HCT116 (cell line): ENCODE measurements around the gene SELENOH. TPM values are rescaled to one million over a fixed set of nuclear protein-coding genes. Genes with fewer than 3 reads are reported as not detected.

ENCODE experiments used
- ATAC-seq: fragments of 200-7000 bp; cut with Tn5 transposase; 2 replicates; pipeline ENCODE4 v1.9.1; 2020; ENCODE audit warnings: mild to moderate bottlenecking, moderate library complexity
- BruUV-seq: library from RNA; stranded (reverse); fragments of 400-500 nt; replicated peaks from 2 replicates; lab custom pipeline; 2021; lab: Mats Ljungman, UMichigan
- CTCF ChIA-PET: fragments of 300-600 bp; sonication (Branson Sonifier 250); formaldehyde crosslinking; loops from one replicate; lab custom pipeline; 2021; ENCODE audit warnings: antibody characterized with exemption; lab: Charles Lee
- POLR2A ChIA-PET: fragments of 300-600, 350-600 bp; sonication (Branson Sonifier 250); formaldehyde crosslinking; loops from one replicate; lab custom pipeline; 2021; ENCODE audit warnings: antibody characterized with exemption; lab: Charles Lee
- RAD21 ChIA-PET, 2 experiments: fragments of 300-600 bp; sonication (Branson Sonifier 250); formaldehyde crosslinking; loops; one replicate each; lab custom pipeline; 2023; ENCODE audit warnings: low total read pairs in 2 of 2; ENCODE audit not compliant: uncharacterized antibody in 2 of 2, unreplicated experiment in 2 of 2, low non-redundant PET in 1 of 2; lab: Charles Lee
- DNase-seq: peaks from one replicate; pipeline ENCODE4 v3.0.0-alpha.2; 2010; ENCODE audit warnings: low read depth, low spot score
- H2AFZ ChIP-seq: fragments of 200-600 bp; shearing (Covaris generic), sonication (generic); 2 replicates; pipeline ENCODE4 v1.6.1; 2017; ENCODE audit warnings: low read depth, mixed run types, mixed read lengths, antibody characterized with exemption, low read length; ENCODE audit not compliant: poor library complexity, severe bottlenecking
- H3K27ac ChIP-seq: 2 replicates; pipeline ENCODE4 v1.5.1; 2012; ENCODE audit warnings: low read depth, low read length
- H3K27me3 ChIP-seq: fragments of 200-600 bp; sonication (generic); 2 replicates; pipeline ENCODE4 v1.6.1; 2016; ENCODE audit warnings: mixed run types, low read length, mixed read lengths; ENCODE audit not compliant: insufficient read depth
- H3K36me3 ChIP-seq, 2 experiments: fragments of 200-500 bp in 1 of 2; fragments of 200-600 bp in 1 of 2; sonication (Bioruptor generic) in 1 of 2; sonication (generic) in 1 of 2; 2 replicates each; pipeline versions ENCODE4 v1.5.1 to v1.6.1; 2014 to 2016; ENCODE audit warnings: low read length in 2 of 2, inconsistent platforms in 1 of 2, mixed read lengths in 1 of 2, mixed run types in 1 of 2; ENCODE audit not compliant: insufficient read depth in 2 of 2, control insufficient read depth in 1 of 2
- H3K4me1 ChIP-seq, 2 experiments: fragments of 200-600 bp in 1 of 2; sonication (generic) in 1 of 2; 2 replicates each; pipeline versions ENCODE4 v1.5.1 to v1.6.1; 2012 to 2017; ENCODE audit warnings: low read length in 2 of 2, inconsistent platforms in 1 of 2, mild to moderate bottlenecking in 1 of 2, mixed read lengths in 1 of 2, mixed run types in 1 of 2, moderate library complexity in 1 of 2; ENCODE audit not compliant: insufficient read depth in 2 of 2, control insufficient read depth in 1 of 2
- H3K4me2 ChIP-seq: fragments of 200-600 bp; sonication (generic); 2 replicates; pipeline ENCODE4 v1.6.1; 2017; ENCODE audit warnings: mixed run types, low read length, mixed read lengths
- H3K4me3 ChIP-seq, 2 experiments: fragments of 200-600 bp in 1 of 2; sonication (generic) in 1 of 2; replicated peaks in 1 of 2; 2 replicates each; pipeline ENCODE4 v1.5.1; 2011 to 2016; ENCODE audit warnings: low read length in 2 of 2, control low read depth in 1 of 2, low read depth in 1 of 2, mild to moderate bottlenecking in 1 of 2, mixed read lengths in 1 of 2, mixed run types in 1 of 2
- H3K79me2 ChIP-seq: fragments of 200-600 bp; sonication (generic); 2 replicates; pipeline ENCODE4 v1.6.1; 2017; ENCODE audit warnings: mild to moderate bottlenecking, mixed run types, low read length, moderate library complexity, mixed read lengths; ENCODE audit not compliant: insufficient read depth
- H3K9ac ChIP-seq: fragments of 200-600 bp; sonication (generic); 2 replicates; pipeline ENCODE4 v1.6.1; 2016; ENCODE audit warnings: low read length, mixed read lengths
- H3K9me2 ChIP-seq: fragments of 200-600 bp; sonication (generic), shearing (Covaris generic); 2 replicates; pipeline ENCODE4 v1.6.1; 2017; ENCODE audit warnings: mixed run types, mild to moderate bottlenecking, moderate library complexity; ENCODE audit not compliant: insufficient read depth
- H3K9me3 ChIP-seq, 2 experiments: fragments of 200-500 bp in 1 of 2; fragments of 200-600 bp in 1 of 2; sonication (Bioruptor generic) in 1 of 2; sonication (generic) in 1 of 2; 2 replicates each; pipeline ENCODE4 v1.6.1; 2014 to 2017; ENCODE audit warnings: low read length in 2 of 2, mixed read lengths in 2 of 2, inconsistent platforms in 1 of 2, low read depth in 1 of 2, mild to moderate bottlenecking in 1 of 2, mixed run types in 1 of 2, moderate library complexity in 1 of 2; ENCODE audit not compliant: control insufficient read depth in 1 of 2, insufficient read depth in 1 of 2
- H4K20me1 ChIP-seq: fragments of 200-600 bp; sonication (generic), shearing (Covaris generic); 2 replicates; pipeline ENCODE4 v1.6.1; 2017; ENCODE audit warnings: mixed run types, mild to moderate bottlenecking, moderate library complexity; ENCODE audit not compliant: insufficient read depth
- CBX3 ChIP-seq: IDR thresholded peaks from 2 replicates; pipeline ENCODE4 v1.6.1; 2012; ENCODE audit warnings: low read depth
- EZH2phosphoT487 ChIP-seq: fragments of 200-600 bp; IDR thresholded peaks from 2 replicates; pipeline ENCODE4 v1.6.1; 2018; ENCODE audit warnings: antibody characterized with exemption, borderline replicate concordance
- SIN3A ChIP-seq: IDR thresholded peaks from 2 replicates; pipeline ENCODE4 v1.6.1; 2012; ENCODE audit warnings: low read depth
- SRF ChIP-seq: IDR thresholded peaks from 2 replicates; pipeline ENCODE4 v1.6.1; 2012; ENCODE audit warnings: low read depth
- intact Hi-C: fragments of 100-400 bp; cut with micrococcal nuclease; formaldehyde crosslinking; loops from 2 replicates; pipeline ENCODE4 v1.10.0; 2022
- total RNA-seq: library from RNA; stranded (reverse); gene quantifications from one replicate; pipeline ENCODE4 v1.2.1, GENCODE V29; 2021; ENCODE audit not compliant: unreplicated experiment
- TF ChIP-seq, protein P1 (sequence below): IDR thresholded peaks from 2 replicates; pipeline ENCODE4 v1.6.1; 2012; ENCODE audit warnings: low read depth
- TF ChIP-seq, protein P2 (sequence below): IDR thresholded peaks from 2 replicates; pipeline ENCODE4 v1.6.1; 2012
- TF ChIP-seq, protein P3 (sequence below): IDR thresholded peaks from 2 replicates; pipeline ENCODE4 v1.6.1; 2011; ENCODE audit warnings: mild to moderate bottlenecking, low read length, moderate library complexity; ENCODE audit not compliant: insufficient replicate concordance; ENCODE audit errors: extremely low read depth
- TF ChIP-seq, protein P4 (sequence below), 3 experiments: fragments of 200-600 bp in 1 of 3; sonication (generic) in 1 of 3; IDR thresholded peaks in 2 of 3; conservative IDR thresholded peaks in 1 of 3; 2 replicates each; pipeline ENCODE4 v1.5.1; 2012 to 2017; ENCODE audit warnings: low read depth in 2 of 3, low read length in 2 of 3, antibody characterized with exemption in 1 of 3, borderline replicate concordance in 1 of 3, control low read depth in 1 of 3, mild to moderate bottlenecking in 1 of 3, mixed read lengths in 1 of 3, mixed run types in 1 of 3, moderate library complexity in 1 of 3; ENCODE audit not compliant: insufficient read depth in 1 of 3

Gene SELENOH
- total RNA-seq, 1 experiment from 2014 or later = 194 TPM

DNA sequence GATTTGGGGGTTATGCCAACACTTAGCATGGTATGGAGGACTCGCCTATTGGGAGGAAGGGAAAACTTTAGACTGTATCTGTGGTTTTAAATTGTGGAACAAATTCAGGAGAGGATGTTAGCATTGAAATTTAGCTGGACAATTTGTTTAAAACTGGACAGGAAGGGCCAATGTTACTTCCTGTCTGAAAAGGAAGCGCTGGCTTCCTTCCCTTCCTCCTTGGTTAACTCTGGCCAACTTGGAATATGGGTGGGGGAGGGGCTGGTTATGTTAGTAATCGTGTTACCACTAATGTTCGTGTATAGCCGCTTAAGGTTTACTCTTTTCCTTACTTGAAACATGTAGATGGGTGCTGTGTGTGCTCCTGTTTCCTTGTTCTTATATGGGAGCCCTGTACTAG is 34.2 kb downstream of the SELENOH start:
- BruUV-seq = no TSS peak
- Histone ChIP-seq H3K4me2 (peak overlapping the region; percentile 72), H2AFZ (no peak overlapping the region), H3K27me3 (no peaks in the 10 kb centered on the region), H3K79me2 (peaks cover 100% of the 10 kb centered on the region), H3K9ac (peak overlapping the region; percentile 69), H3K4me3 (no peak overlapping the region), H3K27ac (peak overlapping the region; percentile 89), H4K20me1 (peaks cover 4% of the 10 kb centered on the region; the same call in 1 of the 2 replicates), H3K9me3 (no peaks in the 10 kb centered on the region), H3K9me2 (no peaks in the 10 kb centered on the region)
- DNase-seq = no peak
- CTCF ChIA-PET = no interaction called here
- RAD21 ChIA-PET = no interaction called here
- no peak for ATAC-seq
- TF ChIP-seq CBX3 (no peak), SIN3A (no peak), SRF (0 out of 2 replicates have a peak, but pooled peaks have one; percentile 20), EZH2phosphoT487 (no peak)
- TF ChIP-seq, protein P1, sequence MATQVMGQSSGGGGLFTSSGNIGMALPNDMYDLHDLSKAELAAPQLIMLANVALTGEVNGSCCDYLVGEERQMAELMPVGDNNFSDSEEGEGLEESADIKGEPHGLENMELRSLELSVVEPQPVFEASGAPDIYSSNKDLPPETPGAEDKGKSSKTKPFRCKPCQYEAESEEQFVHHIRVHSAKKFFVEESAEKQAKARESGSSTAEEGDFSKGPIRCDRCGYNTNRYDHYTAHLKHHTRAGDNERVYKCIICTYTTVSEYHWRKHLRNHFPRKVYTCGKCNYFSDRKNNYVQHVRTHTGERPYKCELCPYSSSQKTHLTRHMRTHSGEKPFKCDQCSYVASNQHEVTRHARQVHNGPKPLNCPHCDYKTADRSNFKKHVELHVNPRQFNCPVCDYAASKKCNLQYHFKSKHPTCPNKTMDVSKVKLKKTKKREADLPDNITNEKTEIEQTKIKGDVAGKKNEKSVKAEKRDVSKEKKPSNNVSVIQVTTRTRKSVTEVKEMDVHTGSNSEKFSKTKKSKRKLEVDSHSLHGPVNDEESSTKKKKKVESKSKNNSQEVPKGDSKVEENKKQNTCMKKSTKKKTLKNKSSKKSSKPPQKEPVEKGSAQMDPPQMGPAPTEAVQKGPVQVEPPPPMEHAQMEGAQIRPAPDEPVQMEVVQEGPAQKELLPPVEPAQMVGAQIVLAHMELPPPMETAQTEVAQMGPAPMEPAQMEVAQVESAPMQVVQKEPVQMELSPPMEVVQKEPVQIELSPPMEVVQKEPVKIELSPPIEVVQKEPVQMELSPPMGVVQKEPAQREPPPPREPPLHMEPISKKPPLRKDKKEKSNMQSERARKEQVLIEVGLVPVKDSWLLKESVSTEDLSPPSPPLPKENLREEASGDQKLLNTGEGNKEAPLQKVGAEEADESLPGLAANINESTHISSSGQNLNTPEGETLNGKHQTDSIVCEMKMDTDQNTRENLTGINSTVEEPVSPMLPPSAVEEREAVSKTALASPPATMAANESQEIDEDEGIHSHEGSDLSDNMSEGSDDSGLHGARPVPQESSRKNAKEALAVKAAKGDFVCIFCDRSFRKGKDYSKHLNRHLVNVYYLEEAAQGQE = no peak
- TF ChIP-seq, protein P2, sequence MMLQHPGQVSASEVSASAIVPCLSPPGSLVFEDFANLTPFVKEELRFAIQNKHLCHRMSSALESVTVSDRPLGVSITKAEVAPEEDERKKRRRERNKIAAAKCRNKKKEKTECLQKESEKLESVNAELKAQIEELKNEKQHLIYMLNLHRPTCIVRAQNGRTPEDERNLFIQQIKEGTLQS = no peak
- TF ChIP-seq, protein P3, sequence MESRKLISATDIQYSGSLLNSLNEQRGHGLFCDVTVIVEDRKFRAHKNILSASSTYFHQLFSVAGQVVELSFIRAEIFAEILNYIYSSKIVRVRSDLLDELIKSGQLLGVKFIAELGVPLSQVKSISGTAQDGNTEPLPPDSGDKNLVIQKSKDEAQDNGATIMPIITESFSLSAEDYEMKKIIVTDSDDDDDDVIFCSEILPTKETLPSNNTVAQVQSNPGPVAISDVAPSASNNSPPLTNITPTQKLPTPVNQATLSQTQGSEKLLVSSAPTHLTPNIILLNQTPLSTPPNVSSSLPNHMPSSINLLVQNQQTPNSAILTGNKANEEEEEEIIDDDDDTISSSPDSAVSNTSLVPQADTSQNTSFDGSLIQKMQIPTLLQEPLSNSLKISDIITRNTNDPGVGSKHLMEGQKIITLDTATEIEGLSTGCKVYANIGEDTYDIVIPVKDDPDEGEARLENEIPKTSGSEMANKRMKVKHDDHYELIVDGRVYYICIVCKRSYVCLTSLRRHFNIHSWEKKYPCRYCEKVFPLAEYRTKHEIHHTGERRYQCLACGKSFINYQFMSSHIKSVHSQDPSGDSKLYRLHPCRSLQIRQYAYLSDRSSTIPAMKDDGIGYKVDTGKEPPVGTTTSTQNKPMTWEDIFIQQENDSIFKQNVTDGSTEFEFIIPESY = no peak
- TF ChIP-seq, protein P4, sequence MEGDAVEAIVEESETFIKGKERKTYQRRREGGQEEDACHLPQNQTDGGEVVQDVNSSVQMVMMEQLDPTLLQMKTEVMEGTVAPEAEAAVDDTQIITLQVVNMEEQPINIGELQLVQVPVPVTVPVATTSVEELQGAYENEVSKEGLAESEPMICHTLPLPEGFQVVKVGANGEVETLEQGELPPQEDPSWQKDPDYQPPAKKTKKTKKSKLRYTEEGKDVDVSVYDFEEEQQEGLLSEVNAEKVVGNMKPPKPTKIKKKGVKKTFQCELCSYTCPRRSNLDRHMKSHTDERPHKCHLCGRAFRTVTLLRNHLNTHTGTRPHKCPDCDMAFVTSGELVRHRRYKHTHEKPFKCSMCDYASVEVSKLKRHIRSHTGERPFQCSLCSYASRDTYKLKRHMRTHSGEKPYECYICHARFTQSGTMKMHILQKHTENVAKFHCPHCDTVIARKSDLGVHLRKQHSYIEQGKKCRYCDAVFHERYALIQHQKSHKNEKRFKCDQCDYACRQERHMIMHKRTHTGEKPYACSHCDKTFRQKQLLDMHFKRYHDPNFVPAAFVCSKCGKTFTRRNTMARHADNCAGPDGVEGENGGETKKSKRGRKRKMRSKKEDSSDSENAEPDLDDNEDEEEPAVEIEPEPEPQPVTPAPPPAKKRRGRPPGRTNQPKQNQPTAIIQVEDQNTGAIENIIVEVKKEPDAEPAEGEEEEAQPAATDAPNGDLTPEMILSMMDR (IDR thresholded peaks at IDR 0.05 in 2 of 3, conservative IDR thresholded peaks at IDR 0.05 in 1 of 3; ENCODE audit: borderline replicate concordance in 1 of 3, insufficient read depth in 1 of 3, low read depth in 2 of 3, low read length in 2 of 3) = no peak
- TF ChIP-seq, all 23 proteins: peak for 1
- Histone ChIP-seq H3K4me1 (peaks cover 93 to 98% of the 10 kb centered on the region in 2 experiments), H3K36me3 (no peaks in the 10 kb centered on the region)
- intact Hi-C loops = no loop called here
- POLR2A ChIA-PET = no interaction called here
